Muscle layer of colon (tissue), 2 donors: ENCODE measurements around the gene FBXO8.

Source experiments
- H3K27ac ChIP-seq: one replicate; pipeline ENCODE4 v1.7.0; 2013; ENCODE audit warnings: low read depth, mild to moderate bottlenecking, low read length, moderate library complexity
- H3K27me3 ChIP-seq, 2 donors: one replicate each; pipeline ENCODE4 v1.7.0; 2013; ENCODE audit warnings: low read length in 2 of 2, mild to moderate bottlenecking in 2 of 2; ENCODE audit not compliant: insufficient read depth in 2 of 2, control insufficient read depth in 1 of 2
- H3K36me3 ChIP-seq: one replicate; pipeline ENCODE4 v1.7.0; 2013; ENCODE audit warnings: mild to moderate bottlenecking, low read length; ENCODE audit not compliant: insufficient read depth
- H3K4me1 ChIP-seq: one replicate; pipeline ENCODE4 v1.7.0; 2013; ENCODE audit warnings: mild to moderate bottlenecking, low read length; ENCODE audit not compliant: insufficient read depth
- H3K4me3 ChIP-seq, 2 donors: one replicate each; pipeline ENCODE4 v1.7.0; 2013; ENCODE audit warnings: low read length in 2 of 2, low read depth in 1 of 2, mild to moderate bottlenecking in 1 of 2, moderate library complexity in 1 of 2
- H3K9ac ChIP-seq: one replicate; pipeline ENCODE4 v1.7.0; 2013; ENCODE audit warnings: low read length
- H3K9me3 ChIP-seq: one replicate; pipeline ENCODE4 v1.7.0; 2013; ENCODE audit warnings: mild to moderate bottlenecking, low read length
- donor health status: abdominal sarcoma.
- donor health status: Adenocarcinoma of cecum.

FBXO8 gene

GRCh38 chr4:174215961-174216680, 67.3 kb downstream of the FBXO8 start:
- Histone ChIP-seq H3K9me3 (no peaks in the 10 kb centered on the region), H3K36me3 (no peaks in the 10 kb centered on the region), H3K4me1 (peaks cover 27% of the 10 kb centered on the region), H3K27ac (peak overlapping the region; percentile 71), H3K9ac (no peak overlapping the region), H3K4me3 (peak overlapping the region in 1 of 2 donors; percentile 6), H3K27me3 (peaks cover 4 to 32% of the 10 kb centered on the region in 2 donors)

DNA sequence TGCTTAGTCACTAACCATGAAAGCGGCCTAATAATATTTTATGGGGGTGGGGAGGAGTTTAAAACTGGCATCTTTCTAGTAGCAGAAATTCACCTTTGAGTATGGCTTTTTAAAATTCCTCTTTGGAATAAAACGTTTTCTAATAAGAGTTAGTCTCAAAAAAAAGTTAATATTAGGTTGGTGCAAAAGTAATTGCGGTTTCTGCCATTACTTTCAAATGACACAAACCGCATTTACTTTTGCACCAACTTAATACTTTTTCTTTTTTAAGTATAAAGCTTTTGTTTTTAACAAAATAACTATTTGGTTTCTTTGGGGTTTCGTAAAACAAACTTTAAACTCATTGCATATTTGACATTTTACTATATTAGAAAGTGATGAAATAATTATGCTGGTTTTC, 68.4 kb downstream of the FBXO8 start:
- Histone ChIP-seq H3K9me3 (no peaks in the 10 kb centered on the region), H3K36me3 (no peaks in the 10 kb centered on the region), H3K27ac (no peak overlapping the region), H3K4me1 (peaks cover 27% of the 10 kb centered on the region), H3K4me3 (peak overlapping the region in 1 of 2 donors; percentile 29), H3K9ac (no peak overlapping the region), H3K27me3 (peaks cover 4 to 32% of the 10 kb centered on the region in 2 donors)

DNA sequence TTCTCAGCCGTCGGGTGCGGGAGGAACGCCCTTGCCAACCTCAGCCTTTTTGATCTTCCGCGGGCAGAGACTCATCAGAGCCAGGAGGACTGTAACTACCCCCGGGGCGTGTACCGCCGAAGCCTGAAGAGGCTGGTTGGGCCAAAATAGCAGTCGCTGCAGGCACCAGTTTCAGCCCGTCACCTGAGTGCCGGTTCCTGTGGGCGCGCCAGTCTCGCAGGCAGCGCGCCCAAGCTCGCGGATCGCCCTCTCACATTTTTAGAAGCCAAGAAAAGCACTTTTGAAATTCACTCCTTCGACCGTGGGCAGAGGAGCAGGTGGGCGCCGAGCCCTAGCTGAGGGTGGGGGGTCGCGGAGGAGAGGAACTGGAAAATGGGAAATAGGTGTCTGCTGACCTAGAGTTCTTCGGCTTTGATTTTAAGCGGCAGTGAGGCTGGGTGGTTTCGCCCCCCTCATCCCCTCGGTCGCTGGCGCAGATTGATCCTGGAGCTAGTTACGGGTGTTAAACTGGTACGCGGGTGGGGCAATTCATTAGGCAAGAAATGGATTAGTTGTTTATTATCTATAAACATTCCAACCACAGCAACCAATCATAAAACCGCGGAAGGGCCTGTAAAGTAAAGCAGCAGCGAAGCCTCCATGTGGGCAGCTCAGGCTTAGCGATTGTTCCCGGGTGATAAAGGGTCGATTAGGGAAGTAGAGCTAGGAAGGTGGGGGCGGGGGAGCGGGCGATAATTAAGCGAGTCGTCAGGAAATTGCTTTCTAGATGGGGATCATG, 69.2 kb downstream of the FBXO8 start:
- H3K27me3 ChIP-seq: peaks cover 4 to 32% of the 10 kb centered on the region in 2 donors
- H3K27ac ChIP-seq: peak overlapping the region; percentile 59
- peaks cover 27% of the 10 kb centered on the region for H3K4me1 ChIP-seq
- H3K4me3 ChIP-seq: peak overlapping the region; percentile 29 to 67
- H3K36me3 ChIP-seq: no peaks in the 10 kb centered on the region
- H3K9me3 ChIP-seq: no peaks in the 10 kb centered on the region
- no peak overlapping the region for H3K9ac ChIP-seq

GRCh38 chr4:174213731-174214100, 69.8 kb downstream of the FBXO8 start:
- no peaks in the 10 kb centered on the region for H3K36me3 ChIP-seq
- H3K4me3 ChIP-seq: peak overlapping the region; percentile 29 to 67
- no peak overlapping the region for H3K9ac ChIP-seq
- peak overlapping the region; percentile 59 for H3K27ac ChIP-seq
- no peaks in the 10 kb centered on the region for H3K9me3 ChIP-seq
- peaks cover 27% of the 10 kb centered on the region for H3K4me1 ChIP-seq
- peaks cover 4 to 32% of the 10 kb centered on the region in 2 donors for H3K27me3 ChIP-seq

DNA sequence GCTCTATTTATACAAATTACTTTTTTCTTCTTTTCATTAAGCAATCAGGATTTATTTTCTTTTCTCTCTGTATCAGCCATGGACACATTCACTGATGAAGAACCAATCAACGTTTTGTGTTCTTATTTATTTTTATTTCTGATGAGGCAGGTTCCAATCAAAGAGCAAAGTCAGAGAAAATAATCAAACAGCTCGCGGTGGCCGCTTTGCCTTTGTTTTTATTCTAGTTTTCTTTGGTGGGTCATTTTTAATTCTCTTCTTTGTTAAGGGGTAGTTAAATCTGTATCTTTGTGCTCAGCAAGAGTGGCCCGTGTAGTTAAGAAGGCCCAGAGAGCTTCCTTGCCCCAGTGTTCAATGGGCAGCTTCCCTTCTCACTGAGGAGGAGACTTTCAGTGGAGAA, 71.4 kb downstream of the FBXO8 start:
- no peaks in the 10 kb centered on the region for H3K9me3 ChIP-seq
- H3K27me3 ChIP-seq: peaks cover 0 to 23% of the 10 kb centered on the region in 2 donors
- no peak overlapping the region for H3K27ac ChIP-seq
- H3K36me3 ChIP-seq: no peaks in the 10 kb centered on the region
- no peak overlapping the region for H3K9ac ChIP-seq
- H3K4me3 ChIP-seq: no peak overlapping the region
- H3K4me1 ChIP-seq: peaks cover 15% of the 10 kb centered on the region

DNA sequence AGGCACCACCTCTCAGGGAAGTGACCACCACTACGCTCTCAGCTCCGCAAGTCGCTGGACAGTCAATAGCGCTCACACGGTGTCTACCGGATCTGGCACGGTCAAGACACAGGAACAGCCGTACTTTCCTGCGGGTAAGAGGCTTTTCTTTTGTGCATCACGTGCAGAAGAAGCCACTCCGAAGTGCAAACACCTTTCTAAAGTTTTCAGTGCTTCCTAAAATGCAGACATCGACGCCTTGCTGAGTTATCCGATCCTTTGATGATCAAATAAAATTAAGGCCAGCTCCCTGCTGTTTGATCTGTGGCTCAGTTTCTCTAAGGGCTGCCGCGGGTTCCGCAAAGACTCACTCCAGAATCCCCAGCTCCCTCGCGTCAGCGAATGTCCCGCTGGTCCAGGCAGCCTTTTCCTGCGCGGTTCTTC, 71.8 kb downstream of the FBXO8 start:
- Histone ChIP-seq H3K36me3 (no peaks in the 10 kb centered on the region), H3K9me3 (no peaks in the 10 kb centered on the region), H3K27me3 (peaks cover 0 to 22% of the 10 kb centered on the region in 2 donors), H3K9ac (no peak overlapping the region), H3K4me3 (no peak overlapping the region), H3K27ac (no peak overlapping the region), H3K4me1 (peaks cover 11% of the 10 kb centered on the region)

GRCh38 chr4:174210952-174211490, 72.4 kb downstream of the FBXO8 start:
- no peaks in the 10 kb centered on the region for H3K36me3 ChIP-seq
- peaks cover 0 to 17% of the 10 kb centered on the region in 2 donors for H3K27me3 ChIP-seq
- H3K4me1 ChIP-seq: peaks cover 5% of the 10 kb centered on the region
- H3K9ac ChIP-seq: no peak overlapping the region
- H3K9me3 ChIP-seq: no peaks in the 10 kb centered on the region
- H3K27ac ChIP-seq: no peak overlapping the region
- H3K4me3 ChIP-seq: no peak overlapping the region

DNA sequence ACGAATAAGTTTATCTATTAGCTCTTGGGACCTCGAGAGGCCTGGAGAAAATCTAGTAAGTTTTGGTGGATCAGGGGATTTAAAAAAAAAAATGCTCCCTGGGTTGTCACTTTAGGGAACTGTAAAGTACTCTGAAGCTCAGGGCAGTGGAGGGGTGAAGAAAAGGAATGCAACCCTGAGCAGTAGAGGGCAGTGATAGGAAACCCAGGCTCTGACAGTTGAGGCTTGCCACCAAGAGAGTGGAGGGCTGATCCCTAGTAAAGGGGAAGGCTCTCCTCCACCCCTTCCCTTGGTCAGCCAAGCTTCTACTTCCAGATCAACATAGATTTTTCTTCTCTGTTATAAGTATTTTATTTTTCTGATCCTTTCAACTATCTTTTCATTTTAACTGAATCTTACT, 73.1 kb downstream of the FBXO8 start:
- Histone ChIP-seq H3K27ac (no peak overlapping the region), H3K4me3 (no peak overlapping the region), H3K36me3 (no peaks in the 10 kb centered on the region), H3K9me3 (no peaks in the 10 kb centered on the region), H3K4me1 (no peaks in the 10 kb centered on the region), H3K27me3 (peaks cover 0 to 12% of the 10 kb centered on the region in 2 donors), H3K9ac (no peak overlapping the region)

- Histone ChIP-seq H3K9ac (no peak overlapping the region), H3K4me1 (no peaks in the 10 kb centered on the region), H3K9me3 (no peaks in the 10 kb centered on the region), H3K4me3 (no peak overlapping the region), H3K27me3 (peaks cover 0 to 7% of the 10 kb centered on the region in 2 donors), H3K27ac (no peak overlapping the region), H3K36me3 (no peaks in the 10 kb centered on the region)
Measured at GRCh38 chr4:174209341-174209740, 74.1 kb downstream of the FBXO8 start.

DNA sequence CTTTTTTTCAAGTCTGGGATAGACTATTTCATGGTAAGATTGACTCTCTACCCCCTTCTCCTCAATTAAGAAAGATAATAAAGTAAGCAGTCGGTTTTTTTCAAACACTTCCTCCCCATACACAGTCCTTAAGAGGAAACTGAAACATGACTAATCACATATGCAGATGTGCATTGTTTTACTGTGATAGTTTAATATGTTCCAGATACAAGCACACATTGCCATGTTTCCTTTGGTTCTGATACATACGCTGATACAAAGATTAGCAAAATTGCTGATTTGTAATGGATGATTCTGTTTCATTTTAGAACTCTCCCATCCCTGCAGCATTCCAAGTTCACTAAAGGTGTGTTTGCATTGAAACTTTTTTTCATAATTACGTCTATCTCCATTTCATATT, 76.1 kb downstream of the FBXO8 start:
- Histone ChIP-seq H3K4me3 (no peak overlapping the region), H3K9ac (no peak overlapping the region), H3K9me3 (no peaks in the 10 kb centered on the region), H3K36me3 (no peaks in the 10 kb centered on the region), H3K27me3 (no peaks in the 10 kb centered on the region), H3K4me1 (no peaks in the 10 kb centered on the region), H3K27ac (no peak overlapping the region)

- Histone ChIP-seq H3K4me1 (no peaks in the 10 kb centered on the region), H3K36me3 (no peaks in the 10 kb centered on the region), H3K9me3 (no peaks in the 10 kb centered on the region), H3K27me3 (no peaks in the 10 kb centered on the region), H3K27ac (no peak overlapping the region), H3K4me3 (no peak overlapping the region), H3K9ac (no peak overlapping the region)
Measured at GRCh38 chr4:174204164-174204831, 79.2 kb downstream of the FBXO8 start.
